ENCODE measurements around the gene AP1S3.

AP1S3 gene

DNA sequence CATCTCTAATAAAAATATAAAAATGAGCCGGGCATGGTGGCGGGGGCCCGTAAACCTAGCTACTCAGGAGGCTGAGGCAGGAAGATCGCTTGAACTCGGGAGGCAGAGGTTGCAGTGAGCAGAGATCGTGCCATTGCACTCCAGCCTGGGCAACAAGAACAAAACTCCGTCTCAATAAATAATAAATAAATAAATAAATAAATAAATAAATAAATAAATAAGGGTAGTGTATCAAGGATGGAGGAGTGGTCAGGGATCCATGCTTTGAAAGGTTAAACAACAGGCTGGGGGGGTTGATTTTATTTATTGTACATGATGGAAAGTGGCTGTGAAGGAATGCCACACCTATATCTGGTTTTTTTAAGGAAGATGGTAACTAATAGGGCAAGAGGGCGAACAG lies 63.2 kb downstream of the AP1S3 start:
- H3K9ac ChIP-seq (ENCODE audit: insufficient read length, low read depth): no peak overlapping the region
- no peak for TF ChIP-seq YY1 (IDR thresholded peaks at IDR 0.05; ENCODE audit: insufficient read depth, insufficient read length)
- no peak for TF ChIP-seq ZNF274 (IDR thresholded peaks at IDR 0.05; ENCODE audit: low read depth, low read length)
- no peak for TF ChIP-seq SUZ12 (IDR thresholded peaks at IDR 0.05; ENCODE audit: extremely low read depth, insufficient read depth, insufficient read length)
- DNase-seq (ENCODE audit: low read depth, low spot score): no peak
- H3K36me3 ChIP-seq (ENCODE audit: insufficient read depth, insufficient read length, low read length): no peaks in the 10 kb centered on the region
- no peaks in the 10 kb centered on the region for H3K27me3 ChIP-seq (ENCODE audit: insufficient read depth, insufficient read length)
- no peak overlapping the region for H3K4me3 ChIP-seq (ENCODE audit: insufficient read length, low read depth)
- H3K9me3 ChIP-seq (ENCODE audit: insufficient read depth, low read length): no peaks in the 10 kb centered on the region
- H3K4me1 ChIP-seq (ENCODE audit: insufficient read depth, insufficient read length): no peaks in the 10 kb centered on the region

DNA sequence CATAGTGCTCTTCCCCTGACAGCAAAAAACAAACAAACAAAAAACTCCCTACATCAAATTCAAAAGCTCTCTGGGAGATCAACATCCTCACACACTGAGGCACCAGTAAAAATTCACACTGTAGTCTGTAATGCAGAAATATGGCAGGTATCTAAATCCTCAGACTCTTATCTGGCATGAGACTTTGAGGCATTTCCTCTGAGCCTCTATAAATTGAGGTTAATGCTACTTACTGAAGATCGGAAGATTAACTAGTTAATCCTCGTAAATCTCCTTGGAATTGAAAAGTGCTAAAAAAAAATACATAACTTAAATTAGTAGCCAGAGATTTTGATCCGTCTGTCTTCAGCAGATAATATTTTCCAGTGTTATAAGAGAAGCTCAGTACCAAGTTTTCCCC lies 65.0 kb downstream of the AP1S3 start:
- Histone ChIP-seq H3K4me3 (ENCODE audit: insufficient read length, low read depth) (no peak overlapping the region), H3K36me3 (ENCODE audit: insufficient read depth, insufficient read length, low read length) (no peaks in the 10 kb centered on the region), H3K27me3 (ENCODE audit: insufficient read depth, insufficient read length) (no peaks in the 10 kb centered on the region), H3K4me1 (ENCODE audit: insufficient read depth, insufficient read length) (no peaks in the 10 kb centered on the region), H3K9me3 (ENCODE audit: insufficient read depth, low read length) (no peaks in the 10 kb centered on the region), H3K9ac (ENCODE audit: insufficient read length, low read depth) (no peak overlapping the region)
- TF ChIP-seq YY1 (IDR thresholded peaks at IDR 0.05; ENCODE audit: insufficient read depth, insufficient read length) (no peak), ZNF274 (IDR thresholded peaks at IDR 0.05; ENCODE audit: low read depth, low read length) (no peak), SUZ12 (IDR thresholded peaks at IDR 0.05; ENCODE audit: extremely low read depth, insufficient read depth, insufficient read length) (no peak)
- DNase-seq (ENCODE audit: low read depth, low spot score): no peak

DNA sequence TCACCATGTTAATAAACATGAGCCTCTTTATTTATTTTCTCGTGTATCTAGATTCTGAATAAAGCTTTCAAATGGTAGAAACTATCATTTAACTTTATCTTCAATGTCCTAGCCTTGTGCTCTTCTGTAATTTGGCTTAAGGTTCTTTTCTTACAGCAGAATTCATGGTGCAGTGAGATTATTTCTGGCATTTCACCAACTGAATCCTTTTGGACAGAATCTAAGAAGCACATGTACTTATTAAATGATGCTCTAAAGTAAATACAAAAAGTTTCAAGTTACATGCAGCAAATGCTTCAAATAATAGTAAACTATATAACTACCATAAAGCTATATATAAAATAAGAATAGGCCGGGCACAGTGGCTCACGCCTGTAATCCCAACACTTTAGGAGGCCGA lies 65.9 kb downstream of the AP1S3 start:
- Histone ChIP-seq H3K9ac (ENCODE audit: insufficient read length, low read depth) (no peak overlapping the region), H3K27me3 (ENCODE audit: insufficient read depth, insufficient read length) (no peaks in the 10 kb centered on the region), H3K4me3 (ENCODE audit: insufficient read length, low read depth) (no peak overlapping the region), H3K4me1 (ENCODE audit: insufficient read depth, insufficient read length) (no peaks in the 10 kb centered on the region), H3K36me3 (ENCODE audit: insufficient read depth, insufficient read length, low read length) (no peaks in the 10 kb centered on the region), H3K9me3 (ENCODE audit: insufficient read depth, low read length) (no peaks in the 10 kb centered on the region)
- DNase-seq (ENCODE audit: low read depth, low spot score): no peak
- no peak for TF ChIP-seq ZNF274 (IDR thresholded peaks at IDR 0.05; ENCODE audit: low read depth, low read length)
- TF ChIP-seq YY1 (IDR thresholded peaks at IDR 0.05; ENCODE audit: insufficient read depth, insufficient read length): no peak
- TF ChIP-seq SUZ12 (IDR thresholded peaks at IDR 0.05; ENCODE audit: extremely low read depth, insufficient read depth, insufficient read length): no peak

DNA sequence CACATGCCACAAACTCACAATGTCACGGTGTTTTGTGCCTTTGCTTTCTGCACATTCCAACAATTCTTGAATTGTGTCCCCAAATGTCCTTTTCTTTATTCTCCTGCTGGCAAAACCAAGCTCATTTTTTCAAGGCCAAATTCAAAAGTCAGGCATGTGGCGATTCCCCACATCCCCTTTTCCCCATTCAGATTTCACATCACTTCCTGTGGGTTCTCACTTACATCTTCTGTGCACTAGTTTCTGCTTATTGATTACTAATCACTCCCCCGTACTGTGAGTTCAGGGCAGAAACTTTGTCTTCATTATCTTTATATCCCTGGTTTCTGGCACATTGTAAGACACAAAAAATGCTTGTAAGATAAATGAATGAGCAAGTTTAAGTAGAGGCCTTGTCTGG lies 69.2 kb downstream of the AP1S3 start:
- no peak for DNase-seq (ENCODE audit: low read depth, low spot score)
- TF ChIP-seq SUZ12 (IDR thresholded peaks at IDR 0.05; ENCODE audit: extremely low read depth, insufficient read depth, insufficient read length) (no peak), YY1 (IDR thresholded peaks at IDR 0.05; ENCODE audit: insufficient read depth, insufficient read length) (no peak), ZNF274 (IDR thresholded peaks at IDR 0.05; ENCODE audit: low read depth, low read length) (no peak)

DNA sequence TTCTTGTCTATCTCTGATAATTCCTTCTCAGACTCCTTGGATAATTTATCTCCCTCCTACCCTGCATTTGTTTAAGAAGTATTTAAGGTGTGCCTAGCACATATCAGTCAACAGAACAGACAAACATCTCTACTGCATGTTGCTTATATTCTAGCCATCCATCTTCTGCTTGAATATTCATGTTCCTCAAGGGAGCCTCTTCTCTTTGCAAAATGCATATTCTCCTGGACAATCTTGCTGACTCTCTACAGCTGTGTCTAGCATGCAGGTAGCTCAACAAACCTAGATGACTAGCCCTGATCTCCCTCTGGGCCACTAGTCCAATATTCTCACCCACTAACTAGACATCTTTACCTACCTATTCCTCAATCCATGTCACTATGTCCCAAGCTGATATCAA lies 70.0 kb downstream of the AP1S3 start:
- Histone ChIP-seq H3K4me3 (ENCODE audit: insufficient read length, low read depth) (no peak overlapping the region), H3K9me3 (ENCODE audit: insufficient read depth, low read length) (no peaks in the 10 kb centered on the region), H3K27me3 (ENCODE audit: insufficient read depth, insufficient read length) (no peaks in the 10 kb centered on the region), H3K36me3 (ENCODE audit: insufficient read depth, insufficient read length, low read length) (no peaks in the 10 kb centered on the region), H3K4me1 (ENCODE audit: insufficient read depth, insufficient read length) (no peaks in the 10 kb centered on the region), H3K9ac (ENCODE audit: insufficient read length, low read depth) (no peak overlapping the region)
- TF ChIP-seq SUZ12 (IDR thresholded peaks at IDR 0.05; ENCODE audit: extremely low read depth, insufficient read depth, insufficient read length): no peak
- no peak for TF ChIP-seq ZNF274 (IDR thresholded peaks at IDR 0.05; ENCODE audit: low read depth, low read length)
- TF ChIP-seq YY1 (IDR thresholded peaks at IDR 0.05; ENCODE audit: insufficient read depth, insufficient read length): no peak
- no peak for DNase-seq (ENCODE audit: low read depth, low spot score)

More for the DNA sequence above, 69.2 kb downstream of the AP1S3 start:
- Histone ChIP-seq H3K9me3 (ENCODE audit: insufficient read depth, low read length) (no peaks in the 10 kb centered on the region), H3K4me1 (ENCODE audit: insufficient read depth, insufficient read length) (no peaks in the 10 kb centered on the region), H3K9ac (ENCODE audit: insufficient read length, low read depth) (no peak overlapping the region), H3K4me3 (ENCODE audit: insufficient read length, low read depth) (no peak overlapping the region), H3K27me3 (ENCODE audit: insufficient read depth, insufficient read length) (no peaks in the 10 kb centered on the region), H3K36me3 (ENCODE audit: insufficient read depth, insufficient read length, low read length) (no peaks in the 10 kb centered on the region)

DNA sequence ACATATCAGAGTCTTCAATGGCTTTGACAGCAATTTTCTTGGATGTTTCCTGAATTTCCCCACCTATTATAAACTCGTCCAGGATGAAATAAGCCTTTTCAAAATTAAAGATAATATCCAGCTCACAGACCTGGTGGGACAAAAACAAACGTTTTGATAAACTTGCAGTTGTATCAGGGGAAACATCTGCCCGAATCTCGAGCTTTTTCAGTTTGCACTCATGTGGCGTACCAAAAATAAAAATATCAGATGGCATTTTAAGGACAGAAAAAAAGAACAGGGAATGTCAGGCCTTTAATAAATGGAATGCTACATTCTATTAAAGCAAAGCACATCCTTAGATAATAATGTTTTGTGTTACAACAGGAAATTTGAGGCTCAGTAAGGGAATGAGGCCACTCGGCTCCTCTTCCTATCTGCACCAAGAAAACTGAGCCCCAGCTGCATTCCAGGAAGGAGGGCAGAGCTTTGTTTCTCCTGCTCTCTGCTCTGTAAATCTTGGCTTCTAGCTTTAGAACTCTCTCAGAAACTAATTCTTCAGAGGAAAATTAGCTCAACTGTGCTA lies 72.1 kb downstream of the AP1S3 start:
- Histone ChIP-seq H3K9me3 (ENCODE audit: insufficient read depth, low read length) (no peaks in the 10 kb centered on the region), H3K4me3 (ENCODE audit: insufficient read length, low read depth) (no peak overlapping the region), H3K27me3 (ENCODE audit: insufficient read depth, insufficient read length) (no peaks in the 10 kb centered on the region), H3K36me3 (ENCODE audit: insufficient read depth, insufficient read length, low read length) (no peaks in the 10 kb centered on the region), H3K4me1 (ENCODE audit: insufficient read depth, insufficient read length) (no peaks in the 10 kb centered on the region), H3K9ac (ENCODE audit: insufficient read length, low read depth) (no peak overlapping the region)
- TF ChIP-seq SUZ12 (IDR thresholded peaks at IDR 0.05; ENCODE audit: extremely low read depth, insufficient read depth, insufficient read length) (no peak), ZNF274 (IDR thresholded peaks at IDR 0.05; ENCODE audit: low read depth, low read length) (no peak), YY1 (IDR thresholded peaks at IDR 0.05; ENCODE audit: insufficient read depth, insufficient read length) (no peak)
- DNase-seq (ENCODE audit: low read depth, low spot score): no peak

DNA sequence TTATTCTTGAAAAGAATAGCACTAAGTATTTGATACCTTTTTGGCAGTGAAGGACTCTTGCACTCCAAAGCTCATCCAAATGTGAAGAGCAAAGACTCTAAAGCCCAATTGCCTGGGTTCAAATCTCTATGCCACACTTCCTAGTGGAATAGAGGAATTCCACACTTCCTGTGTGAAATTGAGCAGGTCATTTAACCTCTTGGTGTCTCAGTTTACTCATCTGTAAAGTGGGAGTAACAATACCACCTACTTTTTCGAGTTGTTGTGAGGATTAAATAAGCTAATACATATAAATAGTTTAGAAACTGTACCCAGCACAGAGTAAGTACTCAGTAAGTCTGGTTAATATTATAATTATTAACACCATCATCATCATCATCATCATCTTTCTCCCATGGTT lies 72.6 kb downstream of the AP1S3 start:
- no peak for DNase-seq (ENCODE audit: low read depth, low spot score)
- TF ChIP-seq ZNF274 (IDR thresholded peaks at IDR 0.05; ENCODE audit: low read depth, low read length): no peak
- no peak for TF ChIP-seq YY1 (IDR thresholded peaks at IDR 0.05; ENCODE audit: insufficient read depth, insufficient read length)
- no peak for TF ChIP-seq SUZ12 (IDR thresholded peaks at IDR 0.05; ENCODE audit: extremely low read depth, insufficient read depth, insufficient read length)
- no peaks in the 10 kb centered on the region for H3K36me3 ChIP-seq (ENCODE audit: insufficient read depth, insufficient read length, low read length)

More for the DNA sequence above, 72.6 kb downstream of the AP1S3 start:
- no peak overlapping the region for H3K9ac ChIP-seq (ENCODE audit: insufficient read length, low read depth)
- no peak overlapping the region for H3K4me3 ChIP-seq (ENCODE audit: insufficient read length, low read depth)
- no peaks in the 10 kb centered on the region for H3K27me3 ChIP-seq (ENCODE audit: insufficient read depth, insufficient read length)
- no peaks in the 10 kb centered on the region for H3K9me3 ChIP-seq (ENCODE audit: insufficient read depth, low read length)
- H3K4me1 ChIP-seq (ENCODE audit: insufficient read depth, insufficient read length): no peaks in the 10 kb centered on the region

Data from NT2/D1 (cell line).